CD14-positive monocyte (primary cell): ENCODE data around the gene SIX3. TPM values are rescaled to one million over a fixed set of nuclear protein-coding genes. Genes with fewer than 3 reads are reported as not detected.

Experiments used
- DNase-seq, 3 donors: peaks; one replicate each; pipeline ENCODE4 v3.0.0-alpha.2; 2011 to 2022
- H2AFZ ChIP-seq: 2 replicates; pipeline ENCODE4 v1.6.0; 2012; ENCODE audit warnings: mild to moderate bottlenecking, low read depth, low read length, inconsistent platforms; ENCODE audit not compliant: insufficient read depth, poor library complexity, severe bottlenecking
- H3K27ac ChIP-seq, 2 donors: 1 replicate in 1 of 2; 2 replicates in 1 of 2; pipeline ENCODE4 v1.5.1; 2012 to 2013; ENCODE audit warnings: low read length in 2 of 2, control low read depth in 1 of 2, inconsistent platforms in 1 of 2, low read depth in 1 of 2, mild to moderate bottlenecking in 1 of 2
- H3K27me3 ChIP-seq, 2 donors: one replicate each; pipeline versions ENCODE4 v1.6.0 to v1.6.1; 2011 to 2013; ENCODE audit warnings: low read length in 2 of 2; ENCODE audit not compliant: control insufficient read depth in 2 of 2, insufficient read depth in 2 of 2
- H3K36me3 ChIP-seq, 2 donors: replicated peaks in 1 of 2; 1 replicate in 1 of 2; 2 replicates in 1 of 2; pipeline versions ENCODE4 v1.5.1 to v1.6.1; 2012 to 2013; ENCODE audit warnings: low read length in 2 of 2, control low read depth in 1 of 2, inconsistent platforms in 1 of 2, mild to moderate bottlenecking in 1 of 2; ENCODE audit not compliant: insufficient read depth in 2 of 2, control insufficient read depth in 1 of 2
- H3K4me1 ChIP-seq, 2 donors: 1 replicate in 1 of 2; 2 replicates in 1 of 2; pipeline versions ENCODE4 v1.5.1 to v1.6.1; 2012 to 2013; ENCODE audit warnings: low read length in 2 of 2, control low read depth in 1 of 2, inconsistent platforms in 1 of 2, mild to moderate bottlenecking in 1 of 2, moderate library complexity in 1 of 2; ENCODE audit not compliant: insufficient read depth in 2 of 2, control insufficient read depth in 1 of 2
- H3K4me2 ChIP-seq: replicated peaks from 2 replicates; pipeline ENCODE3; 2012; ENCODE audit warnings: low read length, moderate library complexity, mild to moderate bottlenecking; ENCODE audit not compliant: poor library complexity, severe bottlenecking; ENCODE audit errors: extremely low read depth
- H3K4me3 ChIP-seq, 3 experiments: fragments of 200-600 bp in 1 of 3; sonication (generic) in 1 of 3; replicated peaks in 1 of 3; 1 replicate in 2 of 3; 2 replicates in 1 of 3; pipeline ENCODE4 v1.5.1; 2011 to 2013; ENCODE audit warnings: low read length in 3 of 3, mild to moderate bottlenecking in 3 of 3, control low read depth in 2 of 3, low read depth in 2 of 3, inconsistent platforms in 1 of 3, moderate library complexity in 1 of 3
- H3K79me2 ChIP-seq: 2 replicates; pipeline ENCODE4 v1.6.0; 2012; ENCODE audit warnings: mild to moderate bottlenecking, control low read depth, inconsistent platforms, low read length, moderate library complexity; ENCODE audit not compliant: insufficient read depth
- H3K9ac ChIP-seq: 2 replicates; pipeline ENCODE4 v1.6.0; 2017; ENCODE audit warnings: low read length, mild to moderate bottlenecking; ENCODE audit not compliant: insufficient read depth, poor library complexity, severe bottlenecking
- H3K9me3 ChIP-seq, 2 donors: replicated peaks in 1 of 2; 1 replicate in 1 of 2; 2 replicates in 1 of 2; pipeline versions ENCODE4 v1.5.1 to v1.6.1; 2012 to 2013; ENCODE audit warnings: low read length in 2 of 2, control low read depth in 1 of 2; ENCODE audit not compliant: control insufficient read depth in 1 of 2, insufficient read depth in 1 of 2
- H4K20me1 ChIP-seq: 2 replicates; pipeline ENCODE4 v1.6.0; 2012; ENCODE audit warnings: mild to moderate bottlenecking, low read length, control low read depth, moderate library complexity; ENCODE audit not compliant: insufficient read depth
- H3K27ac Mint-ChIP-seq, 7 donors: one replicate each; pipeline ENCODE4 v1.8.0; 2020; ENCODE audit warnings: mild to moderate bottlenecking in 7 of 7, mixed read lengths in 7 of 7, moderate library complexity in 6 of 7, inconsistent platforms in 2 of 7
- H3K27me3 Mint-ChIP-seq, 3 donors: one replicate each; pipeline ENCODE4 v1.8.0; 2021 to 2022; ENCODE audit warnings: low read depth in 3 of 3, mild to moderate bottlenecking in 3 of 3, mixed read lengths in 3 of 3, moderate library complexity in 3 of 3, inconsistent platforms in 1 of 3
- H3K36me3 Mint-ChIP-seq, 2 donors: one replicate each; pipeline ENCODE4 v1.8.0; 2020; ENCODE audit warnings: mixed read lengths in 2 of 2, inconsistent platforms in 1 of 2, mild to moderate bottlenecking in 1 of 2
- H3K4me1 Mint-ChIP-seq: one replicate; pipeline ENCODE4 v1.8.0; 2020; ENCODE audit warnings: mild to moderate bottlenecking, mixed read lengths
- H3K4me3 Mint-ChIP-seq, 2 donors: one replicate each; pipeline ENCODE4 v1.8.0; 2020; ENCODE audit warnings: mild to moderate bottlenecking in 2 of 2, mixed read lengths in 2 of 2, moderate library complexity in 1 of 2
- H3K9me3 Mint-ChIP-seq, 7 donors: one replicate each; pipeline ENCODE4 v1.8.0; 2020 to 2022; ENCODE audit warnings: mixed read lengths in 7 of 7, mild to moderate bottlenecking in 6 of 7, moderate library complexity in 6 of 7, inconsistent platforms in 2 of 7
- WGBS: methylation state at CpG from one replicate; pipeline ENCODE4 v1.1.5; 2013; ENCODE audit warnings: missing lambda C conversion rate; ENCODE audit not compliant: insufficient coverage; 5-methylcytosine and 5-hydroxymethylcytosine counted together
- intact Hi-C, 2 donors: fragments of 100-400 bp; cut with micrococcal nuclease; formaldehyde crosslinking; loops; one replicate each; pipeline versions ENCODE4 v1.15.0 to v1.15.1; 2023
- polyA plus RNA-seq, 3 donors: library from polyadenylated mRNA; depleted of rRNA in 1 of 3; unstranded in 2 of 3; stranded (reverse) in 1 of 3; fragments of 300-500 nt in 2 of 3; fragments of >200 nt in 1 of 3; fragmentation: Illumina TruSeq in 2 of 3; gene quantifications; 1 replicate in 2 of 3; 2 replicates in 1 of 3; pipeline ENCODE4 v1.2.3, GENCODE V29; 2012 to 2021
- TF ChIP-seq, protein P1 (sequence below): fragments of 200-600 bp; IDR thresholded peaks from one replicate; pipeline ENCODE4 v1.8.0; 2022; ENCODE audit warnings: antibody characterized with exemption, mild to moderate bottlenecking

Gene SIX3
- polyA plus RNA-seq, 3 donors = not detected

DNA sequence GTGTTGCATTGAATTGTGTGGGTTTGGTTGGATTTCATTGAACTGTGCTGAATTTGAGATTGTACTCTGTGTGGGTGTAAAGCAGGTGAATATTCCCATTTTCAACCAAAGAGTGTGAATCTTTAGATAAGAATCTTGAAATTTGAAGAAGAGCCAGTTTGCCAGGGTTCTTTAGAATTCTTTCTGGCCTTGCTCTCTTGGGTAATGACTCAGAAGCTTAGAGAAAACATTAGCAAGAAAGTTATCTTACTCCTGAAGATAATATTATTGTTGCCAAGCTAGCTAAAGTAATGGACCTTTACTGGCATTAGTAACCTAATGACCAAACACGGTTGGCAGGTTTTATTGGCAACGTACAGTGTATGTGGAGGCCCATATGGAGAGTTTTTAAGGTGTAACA is 46.4 kb upstream of the SIX3 start:
- no peaks in the 10 kb centered on the region for H3K36me3 ChIP-seq
- peaks cover 12 to 13% of the 10 kb centered on the region in 2 donors for H3K9me3 ChIP-seq
- H3K36me3 Mint-ChIP-seq = no peaks in the 10 kb centered on the region
- no peak overlapping the region for H3K4me3 Mint-ChIP-seq
- H2AFZ ChIP-seq = no peak overlapping the region
- no peak overlapping the region for H3K4me2 ChIP-seq
- no peak overlapping the region for H3K27ac Mint-ChIP-seq
- DNase-seq = no peak
- H3K9ac ChIP-seq = no peak overlapping the region
- peaks cover 0 to 17% (median 13%) of the 10 kb centered on the region in 3 donors for H3K27me3 Mint-ChIP-seq
- no peaks in the 10 kb centered on the region for H3K79me2 ChIP-seq
- H4K20me1 ChIP-seq = no peaks in the 10 kb centered on the region
- peaks cover 9 to 27% (median 15%) of the 10 kb centered on the region in 7 donors for H3K9me3 Mint-ChIP-seq
- no peak overlapping the region for H3K27ac ChIP-seq
- H3K4me1 Mint-ChIP-seq = no peaks in the 10 kb centered on the region
- no CpG with 5 or more reads among the region's 2 CpGs for WGBS
- TF ChIP-seq, protein P1, sequence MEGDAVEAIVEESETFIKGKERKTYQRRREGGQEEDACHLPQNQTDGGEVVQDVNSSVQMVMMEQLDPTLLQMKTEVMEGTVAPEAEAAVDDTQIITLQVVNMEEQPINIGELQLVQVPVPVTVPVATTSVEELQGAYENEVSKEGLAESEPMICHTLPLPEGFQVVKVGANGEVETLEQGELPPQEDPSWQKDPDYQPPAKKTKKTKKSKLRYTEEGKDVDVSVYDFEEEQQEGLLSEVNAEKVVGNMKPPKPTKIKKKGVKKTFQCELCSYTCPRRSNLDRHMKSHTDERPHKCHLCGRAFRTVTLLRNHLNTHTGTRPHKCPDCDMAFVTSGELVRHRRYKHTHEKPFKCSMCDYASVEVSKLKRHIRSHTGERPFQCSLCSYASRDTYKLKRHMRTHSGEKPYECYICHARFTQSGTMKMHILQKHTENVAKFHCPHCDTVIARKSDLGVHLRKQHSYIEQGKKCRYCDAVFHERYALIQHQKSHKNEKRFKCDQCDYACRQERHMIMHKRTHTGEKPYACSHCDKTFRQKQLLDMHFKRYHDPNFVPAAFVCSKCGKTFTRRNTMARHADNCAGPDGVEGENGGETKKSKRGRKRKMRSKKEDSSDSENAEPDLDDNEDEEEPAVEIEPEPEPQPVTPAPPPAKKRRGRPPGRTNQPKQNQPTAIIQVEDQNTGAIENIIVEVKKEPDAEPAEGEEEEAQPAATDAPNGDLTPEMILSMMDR = no peak
- peaks cover 0 to 2% of the 10 kb centered on the region in 2 donors for H3K27me3 ChIP-seq
- no peaks in the 10 kb centered on the region for H3K4me1 ChIP-seq
- no peak overlapping the region for H3K4me3 ChIP-seq
- intact Hi-C loops = no loop called here

DNA sequence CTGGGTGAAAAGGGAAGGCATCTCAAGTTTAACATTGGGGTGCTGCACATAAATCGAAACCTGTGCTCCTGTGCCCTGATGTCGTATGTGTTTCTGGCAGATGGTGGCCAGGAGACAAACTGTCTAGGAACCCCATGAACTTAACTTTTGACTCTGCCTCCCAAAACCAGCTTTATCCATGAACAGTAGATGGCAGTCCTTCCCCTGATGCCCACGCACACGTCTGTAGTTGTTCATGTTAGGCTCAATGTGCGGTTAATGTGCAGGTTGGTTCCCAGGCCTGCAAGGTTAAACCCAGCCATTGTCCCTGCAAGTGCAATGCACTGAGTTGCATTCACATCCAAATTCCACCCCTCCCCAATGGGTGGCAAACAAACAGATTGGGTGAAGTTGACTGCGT is 44.1 kb upstream of the SIX3 start:
- 100% methylated on average over 4 of the region's 6 CpGs for WGBS
- Histone ChIP-seq H3K79me2 (no peaks in the 10 kb centered on the region), H2AFZ (no peak overlapping the region), H3K4me3 (no peak overlapping the region), H3K4me1 (no peaks in the 10 kb centered on the region), H3K9ac (no peak overlapping the region), H3K27ac (no peak overlapping the region), H3K27me3 (peaks cover 3 to 4% of the 10 kb centered on the region in 2 donors), H3K4me2 (no peak overlapping the region), H4K20me1 (no peaks in the 10 kb centered on the region), H3K36me3 (no peaks in the 10 kb centered on the region), H3K9me3 (peaks cover 2 to 6% of the 10 kb centered on the region in 2 donors)
- peaks cover 2 to 15% (median 6%) of the 10 kb centered on the region in 7 donors for H3K9me3 Mint-ChIP-seq
- intact Hi-C loops = no loop called here
- no peak overlapping the region for H3K27ac Mint-ChIP-seq
- H3K27me3 Mint-ChIP-seq = peaks cover 0 to 29% (median 23%) of the 10 kb centered on the region in 3 donors
- no peak for DNase-seq
- no peak overlapping the region for H3K4me3 Mint-ChIP-seq
- no peaks in the 10 kb centered on the region for H3K4me1 Mint-ChIP-seq
- H3K36me3 Mint-ChIP-seq = no peaks in the 10 kb centered on the region
- TF ChIP-seq, protein P1 = no peak
